GM12878 (cell line): Measurements from ENCODE around the gene POLRMT. TPM values are rescaled to one million over a fixed set of nuclear protein-coding genes. Genes with fewer than 3 reads are reported as not detected.

Experiments
- ATAC-seq: fragments of 200-7000 bp; cut with Tn5 transposase; 3 replicates; pipeline ENCODE4 v1.9.1; 2020; ENCODE audit warnings: mild to moderate bottlenecking, moderate library complexity
- BruUV-seq: library from RNA; stranded (reverse); fragments of 400-500 nt; replicated peaks from 2 replicates; lab custom pipeline; 2021; lab: Mats Ljungman, UMichigan
- CTCF ChIA-PET: fragments of 300-600 bp; sonication (Branson Sonifier 250); formaldehyde crosslinking; extraction: SDS; loops from one replicate; lab custom pipeline; 2021; ENCODE audit warnings: inconsistent platforms; lab: Yijun Ruan, JAX
- POLR2A ChIA-PET: fragments of 350-600 bp; formaldehyde crosslinking; extraction: SDS; loops from one replicate; lab custom pipeline; 2021; ENCODE audit warnings: inconsistent platforms; lab: Charles Lee
- RAD21 ChIA-PET: fragments of 300-600 bp; sonication (Branson Sonifier 250); formaldehyde crosslinking; loops from one replicate; lab custom pipeline; 2023; ENCODE audit warnings: antibody characterized with exemption; ENCODE audit not compliant: unreplicated experiment; lab: Charles Lee
- SMC1A ChIA-PET: fragments of 300-600 bp; sonication (Branson Sonifier 250); formaldehyde crosslinking; loops from one replicate; lab custom pipeline; 2023; ENCODE audit not compliant: unreplicated experiment, uncharacterized antibody; lab: Charles Lee
- DNase-seq: peaks from one replicate; pipeline ENCODE4 v3.0.0-alpha.2; 2011; ENCODE audit warnings: low read depth, low spot score
- FAIRE-seq: peaks from 3 replicates; lab custom pipeline; 2011; peaks lifted over from hg19 to GRCh38; lab: Jason Lieb, UNC
- H2AFZ ChIP-seq: 2 replicates; pipeline ENCODE4 v1.6.0; 2011; ENCODE audit warnings: low read depth, low read length, control low read depth; ENCODE audit not compliant: control insufficient read depth
- H3K27ac ChIP-seq: 2 replicates; pipeline ENCODE4 v1.5.1; 2011; ENCODE audit warnings: control low read depth; ENCODE audit not compliant: control insufficient read depth, insufficient read depth
- H3K27me3 ChIP-seq, 2 experiments: replicated peaks in 1 of 2; 2 replicates each; pipeline versions ENCODE4 v1.6.0 to v1.6.1; 2011; ENCODE audit warnings: low read length in 1 of 2; ENCODE audit not compliant: control insufficient read depth in 2 of 2, insufficient read depth in 2 of 2
- H3K36me3 ChIP-seq, 2 experiments: 2 replicates each; pipeline ENCODE4 v1.5.1; 2011; ENCODE audit warnings: low read length in 1 of 2; ENCODE audit not compliant: control insufficient read depth in 2 of 2, insufficient read depth in 2 of 2
- H3K4me1 ChIP-seq: 2 replicates; pipeline ENCODE4 v1.6.1; 2011; ENCODE audit warnings: mild to moderate bottlenecking, low read length, moderate library complexity, mixed read lengths; ENCODE audit not compliant: control insufficient read depth, insufficient read depth
- H3K4me2 ChIP-seq: 2 replicates; pipeline ENCODE4 v1.6.0; 2011; ENCODE audit warnings: control low read depth; ENCODE audit not compliant: control insufficient read depth, insufficient read depth
- H3K4me3 ChIP-seq: fragments of 200-600 bp; sonication (generic); 2 replicates; pipeline ENCODE4 v1.5.1; 2016
- H3K79me2 ChIP-seq: 2 replicates; pipeline ENCODE4 v1.6.0; 2011; ENCODE audit warnings: low read length; ENCODE audit not compliant: control insufficient read depth, insufficient read depth
- H3K9ac ChIP-seq: 2 replicates; pipeline ENCODE4 v1.8.0; 2011; ENCODE audit warnings: low read length, control low read depth, mixed read lengths; ENCODE audit not compliant: control insufficient read depth, insufficient read depth
- H3K9me3 ChIP-seq: replicated peaks from 3 replicates; pipeline ENCODE4 v1.5.1; 2011; ENCODE audit warnings: mild to moderate bottlenecking, low read length; ENCODE audit not compliant: control insufficient read depth, insufficient read depth
- H4K20me1 ChIP-seq: 2 replicates; pipeline ENCODE4 v1.6.0; 2011; ENCODE audit not compliant: control insufficient read depth, insufficient read depth
- ASH2L ChIP-seq: fragments of 300-600, 200-600 bp; sonication (generic); IDR thresholded peaks from 2 replicates; pipeline ENCODE4 v1.6.1; 2017; ENCODE audit warnings: low read depth, mild to moderate bottlenecking, borderline replicate concordance
- ATF7 ChIP-seq: fragments of 450-650 bp; IDR thresholded peaks from 2 replicates; pipeline ENCODE4 v1.6.1; 2016; ENCODE audit warnings: low read depth, mild to moderate bottlenecking
- DPF2 ChIP-seq: fragments of 450-650 bp; IDR thresholded peaks from 2 replicates; pipeline ENCODE4 v1.6.1; 2017; ENCODE audit warnings: mild to moderate bottlenecking
- E2F8 ChIP-seq: fragments of 450-650 bp; IDR thresholded peaks from 2 replicates; pipeline ENCODE4 v1.6.1; 2018; ENCODE audit warnings: mild to moderate bottlenecking, low read depth, moderate library complexity; ENCODE audit not compliant: partially characterized antibody
- IKZF2 ChIP-seq, 2 experiments: fragments of 450-650 bp; IDR thresholded peaks; 2 replicates each; pipeline ENCODE4 v1.6.1; 2017; ENCODE audit warnings: mild to moderate bottlenecking in 2 of 2, moderate library complexity in 2 of 2
- NFIC ChIP-seq: IDR thresholded peaks from 2 replicates; pipeline ENCODE4 v1.6.1; 2012; ENCODE audit warnings: low read depth, mild to moderate bottlenecking, inconsistent platforms, low read length, moderate library complexity
- NR2C1 ChIP-seq: fragments of 450-650 bp; IDR thresholded peaks from 2 replicates; pipeline ENCODE4 v1.6.1; 2017; ENCODE audit warnings: antibody characterized with exemption, mild to moderate bottlenecking, moderate library complexity
- NR2F1 ChIP-seq: fragments of 450-650 bp; conservative IDR thresholded peaks from 2 replicates; pipeline ENCODE4 v1.6.1; 2017; ENCODE audit warnings: mild to moderate bottlenecking
- RAD51 ChIP-seq: fragments of 450-650 bp; IDR thresholded peaks from 2 replicates; pipeline ENCODE4 v1.6.1; 2016; ENCODE audit warnings: moderate library complexity, mild to moderate bottlenecking, inconsistent platforms
- STAT3 ChIP-seq: IDR thresholded peaks from 2 replicates; pipeline ENCODE4 v1.6.1; 2011; ENCODE audit warnings: low read depth, low read length, improper control_type of control experiment
- ZNF217 ChIP-seq: fragments of 450-650 bp; IDR thresholded peaks from 2 replicates; pipeline ENCODE4 v1.6.1; 2017; ENCODE audit warnings: antibody characterized with exemption, mild to moderate bottlenecking
- ZNF622 ChIP-seq: fragments of 450-650 bp; IDR thresholded peaks from 2 replicates; pipeline ENCODE4 v1.6.1; 2017; ENCODE audit warnings: mild to moderate bottlenecking, inconsistent platforms
- WGBS: methylation state at CpG from one replicate; pipeline ENCODE4 v1.1.6; 2016; ENCODE audit warnings: low lambda C conversion rate; ENCODE audit not compliant: insufficient replicate concordance, insufficient coverage; ENCODE audit errors: missing lambda C conversion rate; 5-methylcytosine and 5-hydroxymethylcytosine counted together
- in situ Hi-C: fragments of 300-500 bp; cut with MboI; formaldehyde crosslinking; loops from 9 replicates; pipeline ENCODE4 v1.14.3; 2018; ENCODE audit warnings: mixed read lengths
- intact Hi-C: fragments of 100-400 bp; cut with micrococcal nuclease; formaldehyde crosslinking; loops from one replicate; pipeline ENCODE4 v1.14.2; 2022; ENCODE audit not compliant: unreplicated experiment
- polyA plus RNA-seq, 11 experiments: library from polyadenylated mRNA; depleted of rRNA in 4 of 11; unstranded in 6 of 11; stranded (reverse) in 5 of 11; fragments of >200 nt; fragmentation: Nextera tagmentation in 4 of 11; fragmentation: Illumina TruSeq in 1 of 11; extraction: Ambion mirVana in 4 of 11; extraction: Trizol in 1 of 11; gene quantifications; 1 replicate in 1 of 11; 2 replicates in 10 of 11; pipeline versions ENCODE4 v1.2.1 to v1.2.3, GENCODE V29; 2011 to 2016; ENCODE audit warnings: inconsistent platforms in 2 of 11, missing spikeins in 2 of 11, low read depth in 1 of 11
- total RNA-seq, 4 experiments: library from RNA; depleted of rRNA in 3 of 4; stranded (reverse); fragments of >200 nt in 3 of 4; fragmentation: Illumina TruSeq in 1 of 4; extraction: Trizol in 1 of 4; gene quantifications; 2 replicates each; pipeline versions ENCODE4 v1.2.1 to v1.2.3, GENCODE V29; 2013 to 2021

POLRMT gene
- total and polyA plus RNA-seq, 10 of the 15 experiments (the other 5 are each of a cell fraction or from before 2014, with no cell fraction given), result 9.9 to 57.6 (median 34.6) TPM

- ChIA-PET RAD21 (no interaction called here), POLR2A (no interaction called here)
- BruUV-seq, result no TSS peak
Measured at GRCh38 chr19:641702-642101, 8.4 kb upstream of the POLRMT start.

More at GRCh38 chr19:641702-642101, 8.4 kb upstream of the POLRMT start:
- in situ Hi-C loops (no loop called here), intact Hi-C loops (no loop called here)
- Histone ChIP-seq H3K9me3 (no peaks in the 10 kb centered on the region), H3K79me2 (no peaks in the 10 kb centered on the region), H4K20me1 (no peaks in the 10 kb centered on the region), H3K4me3 (no peak overlapping the region), H3K4me1 (peaks cover 23% of the 10 kb centered on the region), H3K27ac (no peak overlapping the region), H3K4me2 (no peak overlapping the region), H3K9ac (no peak overlapping the region), H3K27me3 (no peaks in the 10 kb centered on the region), H3K36me3 (peaks cover 0 to 12% of the 10 kb centered on the region in 2 experiments; a peak in 2 of 4 replicates), H2AFZ (no peak overlapping the region)
- ATAC-seq, result no peak
- CTCF ChIA-PET, result no interaction called here
- SMC1A ChIA-PET, result no interaction called here
- FAIRE-seq, result no peak
- no peak for TF ChIP-seq IKZF2 (IDR thresholded peaks at IDR 0.05)
- no peak for TF ChIP-seq RAD51
- no peak for TF ChIP-seq DPF2
- TF ChIP-seq ASH2L, result no peak
- no peak for TF ChIP-seq NR2F1
- no peak for TF ChIP-seq ATF7
- TF ChIP-seq NFIC, result no peak
- TF ChIP-seq NR2C1, result no peak
- TF ChIP-seq ZNF622, result no peak
- no peak for TF ChIP-seq STAT3
- no peak for TF ChIP-seq ZNF217
- no peak for TF ChIP-seq E2F8
- 46% methylated on average over 13 of the region's 17 CpGs for WGBS
- DNase-seq, result no peak
